Measurements from ENCODE around the gene FAM219A.

The FAM219A gene

GRCh38 chr9:34452568-34452967 is 5.8 kb downstream of the FAM219A start:
- in situ Hi-C loops (cut with HindIII; ENCODE audit: low sequenced_read_pairs): no loop called here
- no peak for DNase-seq (ENCODE audit: low read depth)
- TF ChIP-seq CTCF (IDR thresholded peaks at IDR 0.05; ENCODE audit: low read depth, low read length, missing control alignments): no peak
- no peak overlapping the region for H3K4me3 ChIP-seq (ENCODE audit: low read depth, low read length)

GRCh38 chr9:34451545-34451944 is 6.8 kb downstream of the FAM219A start:
- no peak overlapping the region for H3K4me3 ChIP-seq (ENCODE audit: low read depth, low read length)
- in situ Hi-C loops (cut with HindIII; ENCODE audit: low sequenced_read_pairs): no loop called here
- DNase-seq (ENCODE audit: low read depth): no peak
- TF ChIP-seq CTCF (IDR thresholded peaks at IDR 0.05; ENCODE audit: low read depth, low read length, missing control alignments): no peak

GRCh38 chr9:34451135-34451534 is 7.2 kb downstream of the FAM219A start:
- DNase-seq (ENCODE audit: low read depth): no peak
- H3K4me3 ChIP-seq (ENCODE audit: low read depth, low read length): no peak overlapping the region
- no peak for TF ChIP-seq CTCF (IDR thresholded peaks at IDR 0.05; ENCODE audit: low read depth, low read length, missing control alignments)
- in situ Hi-C loops (cut with HindIII; ENCODE audit: low sequenced_read_pairs): no loop called here

- DNase-seq (ENCODE audit: low read depth): no peak
- no peak overlapping the region for H3K4me3 ChIP-seq (ENCODE audit: low read depth, low read length)
- TF ChIP-seq CTCF (IDR thresholded peaks at IDR 0.05; ENCODE audit: low read depth, low read length, missing control alignments): no peak
- in situ Hi-C loops (cut with HindIII; ENCODE audit: low sequenced_read_pairs): no loop called here
Measured at GRCh38 chr9:34450644-34451043, 7.7 kb downstream of the FAM219A start.

- in situ Hi-C loops (cut with HindIII; ENCODE audit: low sequenced_read_pairs): loop anchor here (10.0 kb wide), 1 partner anchor 182 kb away; no protein-coding TSS in a partner anchor
- TF ChIP-seq CTCF (IDR thresholded peaks at IDR 0.05; ENCODE audit: low read depth, low read length, missing control alignments): no peak
- DNase-seq (ENCODE audit: low read depth): no peak
- H3K4me3 ChIP-seq (ENCODE audit: low read depth, low read length): no peak overlapping the region
Measured at GRCh38 chr9:34446951-34447350, 11.4 kb downstream of the FAM219A start.

- in situ Hi-C loops (cut with HindIII; ENCODE audit: low sequenced_read_pairs): loop anchor here (10.0 kb wide), 1 partner anchor 182 kb away; no protein-coding TSS in a partner anchor
- no peak overlapping the region for H3K4me3 ChIP-seq (ENCODE audit: low read depth, low read length)
- TF ChIP-seq CTCF (IDR thresholded peaks at IDR 0.05; ENCODE audit: low read depth, low read length, missing control alignments): no peak
- DNase-seq (ENCODE audit: low read depth): no peak
Measured at GRCh38 chr9:34446468-34446891, 11.9 kb downstream of the FAM219A start.

- TF ChIP-seq CTCF (IDR thresholded peaks at IDR 0.05; ENCODE audit: low read depth, low read length, missing control alignments): no peak
- in situ Hi-C loops (cut with HindIII; ENCODE audit: low sequenced_read_pairs): loop anchor here (10.0 kb wide), 1 partner anchor 179 kb away; no protein-coding TSS in a partner anchor
- no peak overlapping the region for H3K4me3 ChIP-seq (ENCODE audit: low read depth, low read length)
- no peak for DNase-seq (ENCODE audit: low read depth)
Measured at GRCh38 chr9:34443976-34444375, 14.4 kb downstream of the FAM219A start.
